Heart left ventricle (tissue), 16 donors: ENCODE data around the gene STK4. TPM values are rescaled to one million over a fixed set of nuclear protein-coding genes. Genes with fewer than 3 reads are reported as not detected.
A peak's percentile ranks its signal among the peaks of the same experiment; 100 is the strongest.

Experiments
- ATAC-seq, 4 donors: fragments of 200-7000 bp; cut with Tn5 transposase; one replicate each; pipeline ENCODE4 v1.9.1; 2020 to 2022; ENCODE audit warnings: moderate library complexity in 4 of 4, mild to moderate bottlenecking in 3 of 4, moderate number of reproducible peaks in 1 of 4
- DNase-seq, 5 donors: peaks; one replicate each; pipeline ENCODE4 v3.0.0-alpha.2; 2020
- H3K27ac ChIP-seq, 12 donors: fragments of 200-600 bp; sonication (generic) in 4 of 12; one replicate each; pipeline versions ENCODE4 v1.5.0 to v1.8.0; 2016 to 2022; ENCODE audit warnings: mild to moderate bottlenecking in 2 of 12
- H3K27me3 ChIP-seq, 9 donors: fragments of 200-600 bp; sonication (generic) in 2 of 9; one replicate each; pipeline versions ENCODE4 v1.5.1 to v1.8.0; 2016 to 2022; ENCODE audit warnings: mild to moderate bottlenecking in 3 of 9
- H3K36me3 ChIP-seq, 9 donors: fragments of 200-600 bp; sonication (generic) in 2 of 9; one replicate each; pipeline versions ENCODE4 v1.5.0 to v1.8.0; 2018 to 2022; ENCODE audit warnings: mild to moderate bottlenecking in 2 of 9
- H3K4me1 ChIP-seq, 12 donors: fragments of 200-600 bp; sonication (generic) in 4 of 12; one replicate each; pipeline versions ENCODE4 v1.5.0 to v1.8.0; 2016 to 2022; ENCODE audit warnings: mild to moderate bottlenecking in 3 of 12
- H3K4me3 ChIP-seq, 12 donors: fragments of 200-600 bp; sonication (generic) in 4 of 12; one replicate each; pipeline versions ENCODE4 v1.5.0 to v1.8.0; 2017 to 2022; ENCODE audit warnings: mild to moderate bottlenecking in 9 of 12, moderate library complexity in 4 of 12
- H3K9me3 ChIP-seq, 12 donors: fragments of 200-600 bp; sonication (generic) in 4 of 12; one replicate each; pipeline versions ENCODE4 v1.5.0 to v1.8.0; 2016 to 2022; ENCODE audit warnings: mild to moderate bottlenecking in 1 of 12
- POLR2A ChIP-seq, 2 donors: fragments of 450-650 bp; IDR thresholded peaks; one replicate each; pipeline ENCODE4 v1.6.1; 2017; ENCODE audit warnings: antibody characterized with exemption in 2 of 2, mild to moderate bottlenecking in 2 of 2, moderate library complexity in 2 of 2
- WGBS, 4 donors: extraction: QIAGEN DNeasy Blood & Tissue Kit in 2 of 4; methylation state at CpG; one replicate each; pipeline versions ENCODE4 v1.1.5 to v1.1.7; 2013 to 2018; 5-methylcytosine and 5-hydroxymethylcytosine counted together
- intact Hi-C, 10 donors: fragments of 100-400 bp; cut with DNase I; formaldehyde crosslinking; loops; one replicate each; pipeline versions ENCODE4 v1.11.1 to v1.14.2; 2022
- polyA plus RNA-seq, 2 donors: library from polyadenylated mRNA; stranded (reverse); fragments of 200-250 nt; gene quantifications; one replicate each; pipeline ENCODE4 v1.2.3, GENCODE V29; 2013
- total RNA-seq, 9 donors: library from RNA; depleted of rRNA in 2 of 9; stranded (reverse); fragments of >200 nt in 2 of 9; fragmentation: NEBNext Ultra II Directional in 3 of 9; extraction: Animal tissue kit (Norgen Biotek cat#: 25700) in 3 of 9; gene quantifications; one replicate each; pipeline versions ENCODE4 v1.1.0 to v1.2.4, GENCODE V29; 2016 to 2023
- TF ChIP-seq, protein P1 (sequence below), 12 donors: fragments of 200-600 bp; sonication (generic) in 4 of 12; IDR thresholded peaks; one replicate each; pipeline versions ENCODE4 v1.5.0 to v1.8.0; 2018 to 2022; ENCODE audit warnings: antibody characterized with exemption in 12 of 12, mild to moderate bottlenecking in 5 of 12
- donor health status: ischemic (EF 13 %, LVEDD 7.1; RV severe dilation, severe dysfunction).
- donor health status: healthy with polysubstance abuse.
- donor health status: DM: no; HTN: yes; CAD: no.
- donor health status: DM: no; HTN: no; CAD: no.
- donor health status: ischemic (EF 25% LVEDD 6.9; RV normal size, moderate dysfunction).
- donor health status: ischemic (EF 25% LVEDD 5.7; RV mildly dilated, moderate dysfunction).
- donor health status: healthy.
- donor health status: DM: yes; HTN: yes; CAD: no.
- donor health status: ischemic (EF 35%, LVEDD 5.7; RV mildly dilated, moderate dysfunction).
- donor health status: nonischemic (EF 11% LVEDD 7.7; RV severe dilation, severe dysfunction).
- donor health status: DM: yes; HTN: yes; CAD: no.
- donor health status: PGD.
- donor health status: ischemic (EF 29% LVEDD 5.4; RV normal size, mild dysfunction).
- donor health status: nonischemic (EF 23%, LVEDD 6.1; RV moderate dilation, normal function).

STK4 gene
- total and polyA plus RNA-seq, 11 donors: 3.2 to 25.3 (median 9.3) TPM

DNA sequence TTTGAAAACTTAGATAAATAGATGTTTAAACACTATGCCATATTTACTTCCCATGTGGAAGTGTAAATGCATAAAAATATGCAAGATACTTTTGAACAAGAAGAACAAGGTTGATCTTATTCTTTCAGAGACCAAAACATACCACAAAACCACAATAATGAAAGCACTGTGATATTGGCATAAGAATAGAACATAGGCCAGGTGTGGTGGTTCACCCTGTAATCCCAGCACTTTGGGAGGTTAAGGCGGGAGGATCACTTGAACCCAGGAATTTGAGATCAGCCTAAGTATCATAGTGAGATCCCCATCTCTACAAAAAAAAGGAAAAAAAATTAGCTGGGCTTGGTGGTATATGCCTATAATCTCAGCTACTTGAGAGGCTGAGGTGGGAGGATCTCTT lies 68.1 kb downstream of the STK4 start:
- intact Hi-C loops: no loop called here
- H3K27me3 ChIP-seq: no peaks in the 10 kb centered on the region
- TF ChIP-seq, protein P1, sequence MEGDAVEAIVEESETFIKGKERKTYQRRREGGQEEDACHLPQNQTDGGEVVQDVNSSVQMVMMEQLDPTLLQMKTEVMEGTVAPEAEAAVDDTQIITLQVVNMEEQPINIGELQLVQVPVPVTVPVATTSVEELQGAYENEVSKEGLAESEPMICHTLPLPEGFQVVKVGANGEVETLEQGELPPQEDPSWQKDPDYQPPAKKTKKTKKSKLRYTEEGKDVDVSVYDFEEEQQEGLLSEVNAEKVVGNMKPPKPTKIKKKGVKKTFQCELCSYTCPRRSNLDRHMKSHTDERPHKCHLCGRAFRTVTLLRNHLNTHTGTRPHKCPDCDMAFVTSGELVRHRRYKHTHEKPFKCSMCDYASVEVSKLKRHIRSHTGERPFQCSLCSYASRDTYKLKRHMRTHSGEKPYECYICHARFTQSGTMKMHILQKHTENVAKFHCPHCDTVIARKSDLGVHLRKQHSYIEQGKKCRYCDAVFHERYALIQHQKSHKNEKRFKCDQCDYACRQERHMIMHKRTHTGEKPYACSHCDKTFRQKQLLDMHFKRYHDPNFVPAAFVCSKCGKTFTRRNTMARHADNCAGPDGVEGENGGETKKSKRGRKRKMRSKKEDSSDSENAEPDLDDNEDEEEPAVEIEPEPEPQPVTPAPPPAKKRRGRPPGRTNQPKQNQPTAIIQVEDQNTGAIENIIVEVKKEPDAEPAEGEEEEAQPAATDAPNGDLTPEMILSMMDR (IDR thresholded peaks at IDR 0.05): no peak
- TF ChIP-seq POLR2A (IDR thresholded peaks at IDR 0.05): no peak
- H3K27ac ChIP-seq: no peak overlapping the region
- no peak overlapping the region for H3K4me3 ChIP-seq
- no peaks in the 10 kb centered on the region for H3K9me3 ChIP-seq
- WGBS, 4 donors: 94 to 100% (median 96%) methylated on average over 1 of the region's 1 CpG
- ATAC-seq (no peak), DNase-seq (no peak)
- H3K36me3 ChIP-seq: peaks cover 0 to 26% (median 3%) of the 10 kb centered on the region in 9 donors
- H3K4me1 ChIP-seq: peaks cover 0 to 37% (median 12%) of the 10 kb centered on the region in 12 donors

DNA sequence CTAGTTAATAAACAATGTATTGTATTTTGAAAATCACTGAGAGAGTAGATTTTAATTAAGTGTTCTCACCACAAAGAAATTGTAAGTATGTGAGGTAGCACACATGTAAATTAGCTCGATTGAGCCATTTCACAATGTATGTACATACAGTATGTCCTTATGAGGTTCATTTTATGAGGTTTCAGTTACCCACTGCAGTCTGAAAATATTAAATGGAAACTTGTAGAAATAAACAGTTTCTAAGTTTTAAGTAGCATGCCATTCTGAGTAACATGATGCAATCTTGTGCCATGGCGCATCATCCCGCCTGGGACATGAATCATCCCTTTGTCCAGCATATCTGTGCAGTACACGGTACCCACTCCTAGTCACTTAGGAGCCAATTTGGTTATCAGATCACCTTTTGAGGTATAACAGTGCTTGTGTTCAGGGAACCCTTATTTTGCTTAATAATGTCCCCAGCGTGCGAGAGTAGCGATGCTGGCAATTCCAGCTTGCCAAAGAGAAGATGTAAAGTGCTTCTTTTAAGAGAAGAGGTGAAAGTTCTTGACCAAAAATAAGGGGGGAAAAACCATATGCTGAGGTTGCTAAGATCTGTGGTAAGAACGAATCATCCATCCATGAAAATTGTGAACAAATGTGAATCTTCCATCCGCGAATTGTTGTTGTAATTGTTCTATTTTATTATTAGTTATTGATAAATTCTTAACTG lies 69.9 kb downstream of the STK4 start:
- no peaks in the 10 kb centered on the region for H3K27me3 ChIP-seq
- DNase-seq: no peak
- peaks cover 0 to 16% (median 0%) of the 10 kb centered on the region in 9 donors for H3K36me3 ChIP-seq
- TF ChIP-seq, protein P1 (IDR thresholded peaks at IDR 0.05): no peak
- no peak for TF ChIP-seq POLR2A (IDR thresholded peaks at IDR 0.05)
- no peak overlapping the region for H3K27ac ChIP-seq
- intact Hi-C loops: no loop called here
- H3K9me3 ChIP-seq: peaks cover 0 to 7% (median 0%) of the 10 kb centered on the region in 12 donors
- no peak for ATAC-seq
- no peak overlapping the region for H3K4me3 ChIP-seq
- WGBS, 4 donors: 92 to 94% (median 93%) methylated on average over 10 of the region's 10 CpGs
- peaks cover 0 to 52% (median 12%) of the 10 kb centered on the region in 12 donors for H3K4me1 ChIP-seq

DNA sequence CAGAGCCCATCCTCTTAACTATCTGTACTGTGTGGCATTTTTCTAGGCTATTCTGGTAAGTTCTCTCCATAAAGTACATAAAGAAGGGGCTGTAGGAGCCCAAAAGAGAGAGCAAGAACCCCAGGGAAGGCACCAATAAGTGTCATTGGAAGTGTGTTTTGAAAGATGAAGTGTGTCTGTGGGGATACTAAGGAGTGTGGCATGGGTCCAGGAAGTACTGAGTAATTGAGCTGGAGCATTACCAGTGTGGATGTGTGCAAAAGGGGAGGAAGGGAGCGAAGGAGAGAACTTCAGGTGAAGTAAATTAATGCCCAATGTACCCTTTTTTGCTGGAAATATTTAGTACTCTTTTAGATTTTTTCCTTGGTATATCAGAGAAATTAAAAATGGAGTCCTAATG lies 70.7 kb downstream of the STK4 start:
- peak in 3 of 5 donors; percentile 26 to 65 (median 37) for DNase-seq
- peaks cover 0 to 61% (median 12%) of the 10 kb centered on the region in 12 donors for H3K4me1 ChIP-seq
- 53 to 79% (median 71%) methylated on average over 1 of the region's 1 CpG for WGBS, 4 donors
- TF ChIP-seq, protein P1 (IDR thresholded peaks at IDR 0.05): no peak
- no peak for TF ChIP-seq POLR2A (IDR thresholded peaks at IDR 0.05)
- H3K27me3 ChIP-seq: no peaks in the 10 kb centered on the region
- peaks cover 0 to 13% (median 0%) of the 10 kb centered on the region in 9 donors for H3K36me3 ChIP-seq
- intact Hi-C loops: no loop called here
- peaks cover 0 to 7% (median 0%) of the 10 kb centered on the region in 12 donors for H3K9me3 ChIP-seq
- no peak overlapping the region for H3K4me3 ChIP-seq
- H3K27ac ChIP-seq: no peak overlapping the region
- peak; percentile 69 to 96 (median 80) for ATAC-seq

DNA sequence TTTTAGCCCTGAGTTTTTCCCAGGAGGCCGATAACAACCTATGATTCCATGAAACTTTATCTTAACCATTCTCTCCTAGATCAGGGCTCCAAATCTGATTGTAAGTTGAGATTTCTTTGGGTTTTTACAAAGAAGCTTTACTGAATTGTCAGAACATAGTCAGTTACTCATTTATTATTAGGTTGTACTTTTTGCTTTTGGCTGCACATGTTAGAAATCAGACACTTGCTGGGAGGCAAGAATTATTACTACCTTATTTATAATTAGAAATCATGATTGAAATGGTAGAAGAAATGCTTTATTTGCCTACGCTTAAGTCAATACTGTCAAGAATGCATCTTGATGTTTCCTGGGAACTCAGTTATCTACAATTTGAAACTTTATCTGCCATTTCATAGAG lies 71.3 kb downstream of the STK4 start:
- Histone ChIP-seq H3K27ac (peak overlapping the region in 2 of 12 donors; percentile 8 to 11), H3K4me1 (peaks cover 0 to 62% (median 12%) of the 10 kb centered on the region in 12 donors), H3K9me3 (peaks cover 0 to 7% (median 0%) of the 10 kb centered on the region in 12 donors), H3K4me3 (no peak overlapping the region), H3K27me3 (no peaks in the 10 kb centered on the region), H3K36me3 (peaks cover 0 to 11% (median 0%) of the 10 kb centered on the region in 9 donors)
- intact Hi-C loops: no loop called here
- WGBS, 4 donors: 71 to 91% (median 79%) methylated on average over 2 of the region's 2 CpGs
- ATAC-seq: no peak
- TF ChIP-seq, protein P1 (IDR thresholded peaks at IDR 0.05): no peak
- TF ChIP-seq POLR2A (IDR thresholded peaks at IDR 0.05): no peak
- DNase-seq: no peak
